CD1c-positive myeloid dendritic cell (primary cell): ENCODE measurements around the gene TRDN.
"Not testable (repeated sequence)": the region's sequence is repeated elsewhere in the genome, so short reads cannot be mapped to it uniquely, and the experiment has no call there.

Experiments
- DNase-seq: peaks from one replicate; pipeline ENCODE4 v3.0.0-alpha.2; 2016; ENCODE audit errors: extremely low spot score

TRDN gene

GRCh38 chr6:123508290-123508689 is 128.5 kb downstream of the TRDN start:
- DNase-seq: no peak

- DNase-seq: no peak
Observed at GRCh38 chr6:123507582-123507981, 129.2 kb downstream of the TRDN start.

GRCh38 chr6:123503619-123504018 is 133.1 kb downstream of the TRDN start:
- DNase-seq: no peak

- DNase-seq: no peak
Observed at GRCh38 chr6:123497025-123497424, 139.7 kb downstream of the TRDN start.

- no peak for DNase-seq
Observed at GRCh38 chr6:123489589-123489988, 147.2 kb downstream of the TRDN start.

GRCh38 chr6:123480986-123481385 is 155.8 kb downstream of the TRDN start:
- no peak for DNase-seq

- DNase-seq: not testable (repeated sequence)
Observed at GRCh38 chr6:123472025-123472702, 164.6 kb downstream of the TRDN start.

GRCh38 chr6:123467392-123467791 is 169.4 kb downstream of the TRDN start:
- DNase-seq: no peak

- no peak for DNase-seq
Observed at GRCh38 chr6:123462152-123462551, 174.6 kb downstream of the TRDN start.

GRCh38 chr6:123458218-123458617 is 178.5 kb downstream of the TRDN start:
- DNase-seq: no peak

- no peak for DNase-seq
Observed at GRCh38 chr6:123456836-123457235, 179.9 kb downstream of the TRDN start.

GRCh38 chr6:123454448-123454847 is 182.3 kb downstream of the TRDN start:
- DNase-seq: no peak

- DNase-seq: not testable (repeated sequence)
Observed at GRCh38 chr6:123453071-123453470, 183.7 kb downstream of the TRDN start.

GRCh38 chr6:123448306-123448884 is 188.4 kb downstream of the TRDN start:
- no peak for DNase-seq

GRCh38 chr6:123447315-123447937 is 189.3 kb downstream of the TRDN start:
- no peak for DNase-seq

GRCh38 chr6:123439371-123439770 is 197.4 kb downstream of the TRDN start:
- DNase-seq: no peak

- no peak for DNase-seq
Observed at GRCh38 chr6:123434186-123434585, 202.6 kb downstream of the TRDN start.

GRCh38 chr6:123430970-123431369 is 205.8 kb downstream of the TRDN start:
- DNase-seq: no peak

GRCh38 chr6:123427008-123427407 is 209.7 kb downstream of the TRDN start:
- no peak for DNase-seq

GRCh38 chr6:123423130-123423529 is 213.6 kb downstream of the TRDN start:
- no peak for DNase-seq

GRCh38 chr6:123420512-123420911 is 216.2 kb downstream of the TRDN start:
- DNase-seq: no peak

- no peak for DNase-seq
Observed at GRCh38 chr6:123418071-123418470, 218.7 kb downstream of the TRDN start.

- DNase-seq: no peak
Observed at GRCh38 chr6:123417535-123417934, 219.2 kb downstream of the TRDN start.
